Astrocyte (in vitro differentiated cells and primary cell): ENCODE measurements around the gene CLEC2B.

Source experiments
- CTCF ChIP-seq: IDR thresholded peaks from 2 replicates; pipeline ENCODE4 v1.5.1; 2011; ENCODE audit warnings: low read depth, mild to moderate bottlenecking, inconsistent platforms, low read length, moderate library complexity; ENCODE audit not compliant: insufficient read depth
- EZH2 ChIP-seq: IDR thresholded peaks from 2 replicates; pipeline ENCODE4 v1.6.1; 2012; ENCODE audit warnings: mild to moderate bottlenecking, low read length, inconsistent platforms; ENCODE audit not compliant: insufficient read depth

- TF ChIP-seq CTCF (no peak), EZH2 (no peak)
Observed at GRCh38 chr12:9867531-9867930, 1.6 kb downstream of the CLEC2B start.
